Smooth muscle cell of the pulmonary artery (primary cell): ENCODE results near the gene CCT4. TPM values are rescaled to one million over a fixed set of nuclear protein-coding genes. Genes with fewer than 3 reads are reported as not detected.

ENCODE experiments used
- total RNA-seq: library from RNA; depleted of rRNA; stranded (reverse); fragments of >200 nt; gene quantifications from 2 replicates; pipeline ENCODE4 v1.2.3, GENCODE V29; 2014

Gene CCT4, protein sequence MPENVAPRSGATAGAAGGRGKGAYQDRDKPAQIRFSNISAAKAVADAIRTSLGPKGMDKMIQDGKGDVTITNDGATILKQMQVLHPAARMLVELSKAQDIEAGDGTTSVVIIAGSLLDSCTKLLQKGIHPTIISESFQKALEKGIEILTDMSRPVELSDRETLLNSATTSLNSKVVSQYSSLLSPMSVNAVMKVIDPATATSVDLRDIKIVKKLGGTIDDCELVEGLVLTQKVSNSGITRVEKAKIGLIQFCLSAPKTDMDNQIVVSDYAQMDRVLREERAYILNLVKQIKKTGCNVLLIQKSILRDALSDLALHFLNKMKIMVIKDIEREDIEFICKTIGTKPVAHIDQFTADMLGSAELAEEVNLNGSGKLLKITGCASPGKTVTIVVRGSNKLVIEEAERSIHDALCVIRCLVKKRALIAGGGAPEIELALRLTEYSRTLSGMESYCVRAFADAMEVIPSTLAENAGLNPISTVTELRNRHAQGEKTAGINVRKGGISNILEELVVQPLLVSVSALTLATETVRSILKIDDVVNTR
- total RNA-seq: 126 and 143 TPM in 2 replicates

GRCh38 chr2:61888267-61889055 lies at the start of gene CCT4:
TSS of gene CCT4 (minus strand) at chr2:61888656. CDS start at chr2:61888507, 149 bp downstream.

GRCh38 chr2:61905372-61906185 lies 17.1 kb upstream of the CCT4 start, which contains the start of gene COMMD1:
TSS of gene COMMD1 (plus strand) at chr2:61905674. CDS start at chr2:61905679, 5 bp downstream.

GRCh38 chr2:61853847-61854563 lies 34.5 kb downstream of the CCT4 start, which contains the start of gene FAM161A:
TSS of gene FAM161A (minus strand) at chr2:61854060. CDS start at chr2:61854041, 19 bp downstream.

Other genes with a start within 250 kb of the CCT4 start
- gene FAM161A, start 34.6 kb downstream of the CCT4 start, total RNA-seq: 1.6 TPM in 2 replicates
- gene COMMD1, start 17.0 kb upstream of the CCT4 start, total RNA-seq: 29.2 and 31.9 TPM in 2 replicates